GM12801 (cell line): Measurements from ENCODE around the gene CHSY1.

ENCODE experiments used
- CTCF ChIP-seq: IDR thresholded peaks from one replicate; pipeline ENCODE4 v1.5.1; 2011; ENCODE audit warnings: control low read depth; ENCODE audit not compliant: insufficient read length; ENCODE audit errors: extremely low read depth

The CHSY1 gene

GRCh38 chr15:101147181-101147580 lies 104.7 kb downstream of the CHSY1 start:
- TF ChIP-seq CTCF, result no peak

- no peak for TF ChIP-seq CTCF
These were observed 105.6 kb downstream of the CHSY1 start for GRCh38 chr15:101146118-101146702.

GRCh38 chr15:101145362-101145761 lies 106.5 kb downstream of the CHSY1 start:
- no peak for TF ChIP-seq CTCF

GRCh38 chr15:101143321-101143720 lies 108.5 kb downstream of the CHSY1 start:
- TF ChIP-seq CTCF, result no peak

GRCh38 chr15:101142711-101143110 lies 109.1 kb downstream of the CHSY1 start:
- no peak for TF ChIP-seq CTCF

GRCh38 chr15:101141926-101142527 lies 109.8 kb downstream of the CHSY1 start:
- TF ChIP-seq CTCF, result no peak

- TF ChIP-seq CTCF, result no peak
These were observed 111.2 kb downstream of the CHSY1 start for GRCh38 chr15:101140697-101141065.
